ENCODE data around the gene RAPGEF4.

The RAPGEF4 gene

DNA sequence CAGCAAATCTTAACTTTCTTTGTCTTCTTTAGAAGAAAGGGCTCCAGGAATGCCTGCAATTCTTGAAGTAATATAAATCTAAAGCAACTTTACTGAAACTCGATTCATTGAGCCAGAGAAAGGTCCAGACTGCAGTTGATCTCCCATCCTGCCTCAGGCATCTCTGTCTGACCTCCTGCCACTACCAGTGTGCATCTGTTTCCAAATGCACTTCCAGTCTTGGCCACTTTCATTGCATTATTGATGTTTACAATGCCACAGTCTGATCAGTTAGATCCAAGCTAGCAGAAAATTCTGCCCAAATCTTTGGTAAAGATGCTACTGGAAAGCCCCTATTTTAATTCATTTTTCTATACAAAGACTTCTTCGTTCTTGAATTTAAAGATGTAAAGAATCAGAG is 158.0 kb downstream of the RAPGEF4 start:
- Histone ChIP-seq H3K9me3 (ENCODE audit: control insufficient read depth, insufficient read depth, low read length) (no peaks in the 10 kb centered on the region), H3K4me1 (ENCODE audit: control insufficient read depth, low read length) (no peaks in the 10 kb centered on the region), H3F3A (ENCODE audit: control insufficient read depth, insufficient read depth) (no peaks in the 10 kb centered on the region), H3K27me3 (ENCODE audit: control insufficient read depth, low read length) (peaks cover 29% of the 10 kb centered on the region), H3K79me2 (ENCODE audit: control insufficient read depth, low read length) (no peaks in the 10 kb centered on the region), H3K4me2 (ENCODE audit: low read length) (no peak overlapping the region), H3K36me3 (ENCODE audit: control insufficient read depth, low read length) (no peaks in the 10 kb centered on the region), H3K4me3 (ENCODE audit: low read length) (no peak overlapping the region), H3K27ac (ENCODE audit: low read depth, low read length) (no peak overlapping the region), H4K20me1 (ENCODE audit: control insufficient read depth, insufficient read depth, low read depth, low read length) (no peaks in the 10 kb centered on the region), H3K9me2 (replicated peaks; ENCODE audit: control insufficient read depth, low read length) (no peaks in the 10 kb centered on the region)
- TF ChIP-seq, protein P1, sequence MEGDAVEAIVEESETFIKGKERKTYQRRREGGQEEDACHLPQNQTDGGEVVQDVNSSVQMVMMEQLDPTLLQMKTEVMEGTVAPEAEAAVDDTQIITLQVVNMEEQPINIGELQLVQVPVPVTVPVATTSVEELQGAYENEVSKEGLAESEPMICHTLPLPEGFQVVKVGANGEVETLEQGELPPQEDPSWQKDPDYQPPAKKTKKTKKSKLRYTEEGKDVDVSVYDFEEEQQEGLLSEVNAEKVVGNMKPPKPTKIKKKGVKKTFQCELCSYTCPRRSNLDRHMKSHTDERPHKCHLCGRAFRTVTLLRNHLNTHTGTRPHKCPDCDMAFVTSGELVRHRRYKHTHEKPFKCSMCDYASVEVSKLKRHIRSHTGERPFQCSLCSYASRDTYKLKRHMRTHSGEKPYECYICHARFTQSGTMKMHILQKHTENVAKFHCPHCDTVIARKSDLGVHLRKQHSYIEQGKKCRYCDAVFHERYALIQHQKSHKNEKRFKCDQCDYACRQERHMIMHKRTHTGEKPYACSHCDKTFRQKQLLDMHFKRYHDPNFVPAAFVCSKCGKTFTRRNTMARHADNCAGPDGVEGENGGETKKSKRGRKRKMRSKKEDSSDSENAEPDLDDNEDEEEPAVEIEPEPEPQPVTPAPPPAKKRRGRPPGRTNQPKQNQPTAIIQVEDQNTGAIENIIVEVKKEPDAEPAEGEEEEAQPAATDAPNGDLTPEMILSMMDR (IDR thresholded peaks at IDR 0.05; ENCODE audit: low read depth, low read length, poor library complexity, severe bottlenecking) = no peak
- TF ChIP-seq EZH2phosphoT487 (IDR thresholded peaks at IDR 0.05; ENCODE audit: borderline replicate concordance, low read length) = no peak

DNA sequence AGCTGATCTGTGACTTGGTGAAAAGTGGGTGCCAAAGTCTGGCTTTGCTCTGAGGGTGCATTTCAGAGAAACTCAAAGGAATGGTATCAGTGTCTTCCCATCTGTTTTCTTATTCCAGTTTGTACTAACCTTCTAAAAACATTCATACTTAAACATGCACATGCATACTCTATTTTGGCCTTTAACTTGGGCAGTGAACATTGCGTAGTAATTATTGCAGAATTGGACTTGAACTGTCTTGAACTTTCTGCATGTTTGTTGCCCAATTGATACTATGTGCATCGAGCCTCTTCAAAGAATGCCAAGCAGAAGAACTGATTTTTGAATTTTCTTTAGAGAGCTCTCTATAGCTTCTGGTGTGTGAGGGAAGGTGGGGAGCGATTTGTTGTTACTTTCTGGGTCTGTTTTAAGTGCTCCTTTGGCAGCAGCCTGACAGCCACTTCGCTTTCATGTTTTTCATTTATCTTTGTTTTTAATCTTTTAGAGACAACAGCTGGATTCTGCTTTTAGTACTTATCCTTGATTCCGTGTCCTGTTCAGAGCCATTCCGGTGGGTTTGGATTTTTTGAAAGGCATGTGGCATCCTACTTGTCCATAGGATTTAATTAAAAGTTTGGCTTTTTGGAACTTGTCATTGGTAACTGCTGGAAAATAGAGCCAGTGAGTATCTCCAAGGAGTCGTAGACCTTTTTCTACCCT is 159.2 kb downstream of the RAPGEF4 start:
- no peaks in the 10 kb centered on the region for H3K36me3 ChIP-seq (ENCODE audit: control insufficient read depth, low read length)
- peaks cover 32% of the 10 kb centered on the region for H3K27me3 ChIP-seq (ENCODE audit: control insufficient read depth, low read length)
- no peaks in the 10 kb centered on the region for H3K4me1 ChIP-seq (ENCODE audit: control insufficient read depth, low read length)
- no peaks in the 10 kb centered on the region for H3F3A ChIP-seq (ENCODE audit: control insufficient read depth, insufficient read depth)
- TF ChIP-seq EZH2phosphoT487 (IDR thresholded peaks at IDR 0.05; ENCODE audit: borderline replicate concordance, low read length) = no peak
- H3K9me3 ChIP-seq (ENCODE audit: control insufficient read depth, insufficient read depth, low read length) = no peaks in the 10 kb centered on the region
- H3K27ac ChIP-seq (ENCODE audit: low read depth, low read length) = no peak overlapping the region
- no peaks in the 10 kb centered on the region for H3K79me2 ChIP-seq (ENCODE audit: control insufficient read depth, low read length)
- H4K20me1 ChIP-seq (ENCODE audit: control insufficient read depth, insufficient read depth, low read depth, low read length) = no peaks in the 10 kb centered on the region
- no peak overlapping the region for H3K4me2 ChIP-seq (ENCODE audit: low read length)
- no peak overlapping the region for H3K4me3 ChIP-seq (ENCODE audit: low read length)
- no peaks in the 10 kb centered on the region for H3K9me2 ChIP-seq (replicated peaks; ENCODE audit: control insufficient read depth, low read length)

GRCh38 chr2:172896661-172897081 is 161.0 kb downstream of the RAPGEF4 start:
- Histone ChIP-seq H3F3A (ENCODE audit: control insufficient read depth, insufficient read depth) (no peaks in the 10 kb centered on the region), H3K27ac (ENCODE audit: low read depth, low read length) (no peak overlapping the region), H3K4me1 (ENCODE audit: control insufficient read depth, low read length) (no peaks in the 10 kb centered on the region), H3K79me2 (ENCODE audit: control insufficient read depth, low read length) (no peaks in the 10 kb centered on the region), H3K4me3 (ENCODE audit: low read length) (no peak overlapping the region), H4K20me1 (ENCODE audit: control insufficient read depth, insufficient read depth, low read depth, low read length) (no peaks in the 10 kb centered on the region), H3K4me2 (ENCODE audit: low read length) (no peak overlapping the region), H3K36me3 (ENCODE audit: control insufficient read depth, low read length) (no peaks in the 10 kb centered on the region), H3K27me3 (ENCODE audit: control insufficient read depth, low read length) (peaks cover 32% of the 10 kb centered on the region), H3K9me3 (ENCODE audit: control insufficient read depth, insufficient read depth, low read length) (no peaks in the 10 kb centered on the region), H3K9me2 (replicated peaks; ENCODE audit: control insufficient read depth, low read length) (no peaks in the 10 kb centered on the region)
- TF ChIP-seq, protein P1 (IDR thresholded peaks at IDR 0.05; ENCODE audit: low read depth, low read length, poor library complexity, severe bottlenecking) = no peak
- TF ChIP-seq EZH2phosphoT487 (IDR thresholded peaks at IDR 0.05; ENCODE audit: borderline replicate concordance, low read length) = no peak

DNA sequence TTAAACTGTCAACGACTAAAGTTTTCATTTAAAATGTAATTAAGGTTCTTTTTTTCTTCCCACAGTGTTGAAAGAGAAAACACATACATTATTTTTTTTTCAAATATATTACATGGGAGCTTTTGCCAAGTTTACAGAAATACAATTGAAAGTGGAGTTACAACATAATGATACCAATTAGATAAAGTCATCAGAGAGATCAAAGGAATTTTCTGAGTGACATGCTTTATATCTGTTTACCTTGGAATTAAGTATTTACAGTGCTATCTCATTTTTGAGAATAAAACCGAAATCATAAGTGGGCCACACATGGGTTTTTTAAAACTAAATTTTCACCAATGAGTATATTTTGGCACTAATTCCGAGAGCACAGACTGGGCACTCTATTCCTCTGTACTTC is 165.2 kb downstream of the RAPGEF4 start:
- H3K4me2 ChIP-seq (ENCODE audit: low read length) = no peak overlapping the region
- H4K20me1 ChIP-seq (ENCODE audit: control insufficient read depth, insufficient read depth, low read depth, low read length) = no peaks in the 10 kb centered on the region
- peaks cover 12% of the 10 kb centered on the region for H3K27me3 ChIP-seq (ENCODE audit: control insufficient read depth, low read length)
- TF ChIP-seq EZH2phosphoT487 (IDR thresholded peaks at IDR 0.05; ENCODE audit: borderline replicate concordance, low read length) = no peak
- TF ChIP-seq, protein P1 (IDR thresholded peaks at IDR 0.05; ENCODE audit: low read depth, low read length, poor library complexity, severe bottlenecking) = no peak
- no peaks in the 10 kb centered on the region for H3K9me2 ChIP-seq (replicated peaks; ENCODE audit: control insufficient read depth, low read length)
- no peak overlapping the region for H3K27ac ChIP-seq (ENCODE audit: low read depth, low read length)
- H3K4me3 ChIP-seq (ENCODE audit: low read length) = no peak overlapping the region
- no peaks in the 10 kb centered on the region for H3K79me2 ChIP-seq (ENCODE audit: control insufficient read depth, low read length)
- H3K4me1 ChIP-seq (ENCODE audit: control insufficient read depth, low read length) = no peaks in the 10 kb centered on the region
- H3F3A ChIP-seq (ENCODE audit: control insufficient read depth, insufficient read depth) = no peaks in the 10 kb centered on the region
- no peaks in the 10 kb centered on the region for H3K36me3 ChIP-seq (ENCODE audit: control insufficient read depth, low read length)
- H3K9me3 ChIP-seq (ENCODE audit: control insufficient read depth, insufficient read depth, low read length) = no peaks in the 10 kb centered on the region
